ENCODE data around the gene FIBCD1. TPM values are rescaled to one million over a fixed set of nuclear protein-coding genes. Genes with fewer than 3 reads are reported as not detected.

FIBCD1 gene
- total and polyA plus RNA-seq, 9 of the 15 experiments (the other 6 are each of a cell fraction or from before 2014, with no cell fraction given): 0.53 to 1.2 (median 0.95) TPM; not detected in 4

GRCh38 chr9:130988400-130988747, 49.3 kb upstream of the FIBCD1 start (continued):
- no peak for TF ChIP-seq ARNT (IDR thresholded peaks at IDR 0.05)
- no peak for TF ChIP-seq MTA3 (IDR thresholded peaks at IDR 0.05; ENCODE audit: borderline replicate concordance)
- TF ChIP-seq ZNF217 (CRISPR knock-in tag; IDR thresholded peaks at IDR 0.05): no peak
- 0 out of 2 replicates have a peak, but pooled peaks have one; percentile 52 for TF ChIP-seq E2F1 (CRISPR knock-in tag; IDR thresholded peaks at IDR 0.05)
- no peak for TF ChIP-seq ZNF57 (CRISPR knock-in tag; IDR thresholded peaks at IDR 0.05)
- TF ChIP-seq ATF4 (CRISPR knock-in tag; IDR thresholded peaks at IDR 0.05): no peak
- TF ChIP-seq SRSF7 (optimal IDR thresholded peaks at IDR 0.05; ENCODE audit: low read depth, low read length): no peak
- TF ChIP-seq EWSR1 (IDR thresholded peaks at IDR 0.05; ENCODE audit: borderline replicate concordance, low read depth, partially characterized antibody): no peak
- TF ChIP-seq ZBTB40 (IDR thresholded peaks at IDR 0.05): no peak
- TF ChIP-seq ZBTB40 (CRISPR knock-in tag; IDR thresholded peaks at IDR 0.05): no peak
- 0 out of 4 replicates have a peak, but pooled peaks of 1 of the 2 experiments have one; percentile 14 for TF ChIP-seq MLX (CRISPR knock-in tag; conservative IDR thresholded peaks at IDR 0.05)
- no peak for TF ChIP-seq SNIP1 (IDR thresholded peaks at IDR 0.05; ENCODE audit: low read depth)
- TF ChIP-seq CHCHD3 (CRISPR knock-in tag; IDR thresholded peaks at IDR 0.05): no peak
- no peak for TF ChIP-seq ZNF239 (CRISPR knock-in tag; IDR thresholded peaks at IDR 0.05)
- no peak for TF ChIP-seq CAMTA2 (CRISPR knock-in tag; conservative IDR thresholded peaks at IDR 0.05)
- TF ChIP-seq RFX7 (CRISPR knock-in tag; IDR thresholded peaks at IDR 0.05): no peak
- no peak for TF ChIP-seq MCM2 (IDR thresholded peaks at IDR 0.05; ENCODE audit: low read depth)
- no peak for TF ChIP-seq EGR1 (conservative IDR thresholded peaks at IDR 0.05)
- TF ChIP-seq ZNF507 (tag; conservative IDR thresholded peaks at IDR 0.05): no peak
- TF ChIP-seq TCF7L2 (IDR thresholded peaks at IDR 0.05; ENCODE audit: low read depth, low read length): no peak

Measured in K562 (cell line).